GM12878 (cell line): Measurements from ENCODE around the gene BCAP31. TPM values are rescaled to one million over a fixed set of nuclear protein-coding genes. Genes with fewer than 3 reads are reported as not detected.

Experiments used
- BACH1 ChIP-seq: fragments of 450-650 bp; IDR thresholded peaks from 2 replicates; pipeline ENCODE4 v1.6.1; 2017; ENCODE audit warnings: mild to moderate bottlenecking, borderline replicate concordance
- CEBPZ ChIP-seq: fragments of 150-350 bp; IDR thresholded peaks from 2 replicates; pipeline ENCODE4 v1.6.1; 2016; ENCODE audit warnings: low read depth, low read length
- CHD2 ChIP-seq: IDR thresholded peaks from 2 replicates; pipeline ENCODE4 v1.6.1; 2011; ENCODE audit warnings: low read depth, low read length, improper control_type of control experiment, borderline replicate concordance
- EP300 ChIP-seq, 2 experiments: fragments of 150-350 bp in 1 of 2; IDR thresholded peaks; 2 replicates each; pipeline ENCODE4 v1.6.1; 2011 to 2012; ENCODE audit warnings: low read depth in 2 of 2, low read length in 2 of 2, borderline replicate concordance in 1 of 2, improper control_type of control experiment in 1 of 2, inconsistent platforms in 1 of 2; ENCODE audit not compliant: control insufficient read depth in 1 of 2
- NRF1 ChIP-seq: conservative IDR thresholded peaks from 2 replicates; pipeline ENCODE4 v1.6.1; 2011; ENCODE audit warnings: mild to moderate bottlenecking, low read depth, low read length, improper control_type of control experiment
- POLR2AphosphoS5 ChIP-seq: IDR thresholded peaks from 2 replicates; pipeline ENCODE4 v1.6.1; 2011; ENCODE audit warnings: mild to moderate bottlenecking, low read length, inconsistent platforms
- ZBTB33 ChIP-seq: fragments of 450-650 bp; IDR thresholded peaks from 2 replicates; pipeline ENCODE4 v1.6.1; 2017; ENCODE audit warnings: mild to moderate bottlenecking
- polyA plus RNA-seq, 11 experiments: library from polyadenylated mRNA; depleted of rRNA in 4 of 11; unstranded in 6 of 11; stranded (reverse) in 5 of 11; fragments of >200 nt; fragmentation: Nextera tagmentation in 4 of 11; fragmentation: Illumina TruSeq in 1 of 11; extraction: Ambion mirVana in 4 of 11; extraction: Trizol in 1 of 11; gene quantifications; 1 replicate in 1 of 11; 2 replicates in 10 of 11; pipeline versions ENCODE4 v1.2.1 to v1.2.3, GENCODE V29; 2011 to 2016; ENCODE audit warnings: inconsistent platforms in 2 of 11, missing spikeins in 2 of 11, low read depth in 1 of 11
- total RNA-seq, 4 experiments: library from RNA; depleted of rRNA in 3 of 4; stranded (reverse); fragments of >200 nt in 3 of 4; fragmentation: Illumina TruSeq in 1 of 4; extraction: Trizol in 1 of 4; gene quantifications; 2 replicates each; pipeline versions ENCODE4 v1.2.1 to v1.2.3, GENCODE V29; 2013 to 2021

The BCAP31 gene
- total and polyA plus RNA-seq, 10 of the 15 experiments (the other 5 are each of a cell fraction or from before 2014, with no cell fraction given) = 63.1 to 246 (median 95.6) TPM

GRCh38 chrX:153772316-153773217 lies 48.4 kb upstream of the BCAP31 start (continued):
- TF ChIP-seq ZBTB33 (no peak), EP300 (IDR thresholded peaks at IDR 0.05; ENCODE audit: borderline replicate concordance in 1 of 2, control insufficient read depth in 1 of 2, low read depth in 2 of 2, low read length in 2 of 2) (no peak), NRF1 (no peak), CEBPZ (no peak), CHD2 (no peak), POLR2AphosphoS5 (no peak), BACH1 (no peak)
